ENCODE results near the gene TMC7.
"Not testable (repeated sequence)": the region's sequence is repeated elsewhere in the genome, so short reads cannot be mapped to it uniquely, and the experiment has no call there.

Gene TMC7

GRCh38 chr16:18983565-18984434 is at the start of gene TMC7:
TSS of gene TMC7 (plus strand) at chr16:18983934. CDS start at chr16:18984064, 130 bp downstream.
- in situ Hi-C loops (cut with MboI; ENCODE audit: low sequenced_read_pairs): no loop called here

GRCh38 chr16:18936727-18937340 is 46.9 kb upstream of the TMC7 start:
- in situ Hi-C loops (cut with MboI; ENCODE audit: low sequenced_read_pairs): no loop called here

- in situ Hi-C loops (cut with MboI; ENCODE audit: low sequenced_read_pairs): no loop called here
Observed at GRCh38 chr16:18937390-18937789, 46.3 kb upstream of the TMC7 start.

GRCh38 chr16:18938986-18939385 is 44.7 kb upstream of the TMC7 start:
- in situ Hi-C loops (cut with MboI; ENCODE audit: low sequenced_read_pairs): no loop called here

- in situ Hi-C loops (cut with MboI; ENCODE audit: low sequenced_read_pairs): no loop called here
Observed at GRCh38 chr16:18941471-18941870, 42.3 kb upstream of the TMC7 start.

GRCh38 chr16:18942061-18942460 is 41.7 kb upstream of the TMC7 start:
- in situ Hi-C loops (cut with MboI; ENCODE audit: low sequenced_read_pairs): no loop called here

- in situ Hi-C loops (cut with MboI; ENCODE audit: low sequenced_read_pairs): no loop called here
Observed at GRCh38 chr16:18943414-18943813, 40.3 kb upstream of the TMC7 start.

GRCh38 chr16:18945233-18945632 is 38.5 kb upstream of the TMC7 start:
- in situ Hi-C loops (cut with MboI; ENCODE audit: low sequenced_read_pairs): no loop called here

GRCh38 chr16:18948372-18949020 is 35.2 kb upstream of the TMC7 start:
- in situ Hi-C loops (cut with MboI; ENCODE audit: low sequenced_read_pairs): no loop called here

- in situ Hi-C loops (cut with MboI; ENCODE audit: low sequenced_read_pairs): no loop called here
Observed at GRCh38 chr16:18950469-18951185, 33.1 kb upstream of the TMC7 start.

GRCh38 chr16:18953547-18953946 is 30.2 kb upstream of the TMC7 start:
- in situ Hi-C loops (cut with MboI; ENCODE audit: low sequenced_read_pairs): no loop called here

- in situ Hi-C loops (cut with MboI; ENCODE audit: low sequenced_read_pairs): not testable (repeated sequence)
Observed at GRCh38 chr16:18955874-18956580, 27.7 kb upstream of the TMC7 start.

GRCh38 chr16:18956658-18957241 is 27.0 kb upstream of the TMC7 start:
- in situ Hi-C loops (cut with MboI; ENCODE audit: low sequenced_read_pairs): not testable (repeated sequence)

GRCh38 chr16:18958621-18959029 is 25.1 kb upstream of the TMC7 start:
- in situ Hi-C loops (cut with MboI; ENCODE audit: low sequenced_read_pairs): no loop called here

GRCh38 chr16:18959031-18959505 is 24.7 kb upstream of the TMC7 start:
- in situ Hi-C loops (cut with MboI; ENCODE audit: low sequenced_read_pairs): no loop called here

GRCh38 chr16:18965555-18965954 is 18.2 kb upstream of the TMC7 start:
- in situ Hi-C loops (cut with MboI; ENCODE audit: low sequenced_read_pairs): no loop called here

GRCh38 chr16:18966791-18967190 is 16.9 kb upstream of the TMC7 start:
- in situ Hi-C loops (cut with MboI; ENCODE audit: low sequenced_read_pairs): no loop called here

- in situ Hi-C loops (cut with MboI; ENCODE audit: low sequenced_read_pairs): no loop called here
Observed at GRCh38 chr16:18969050-18969854, 14.5 kb upstream of the TMC7 start.

GRCh38 chr16:18969855-18970240 is 13.9 kb upstream of the TMC7 start:
- in situ Hi-C loops (cut with MboI; ENCODE audit: low sequenced_read_pairs): no loop called here
